GM21825 (cell line): ENCODE data around the gene CEPT1.

ENCODE experiments used
- ATAC-seq: cut with Tn5 transposase; IDR thresholded peaks from one replicate; pipeline ENCODE4 v1.9.1; 2021; ENCODE audit warnings: mild to moderate bottlenecking, moderate library complexity; ENCODE audit not compliant: unreplicated experiment

CEPT1 gene

GRCh38 chr1:111225091-111225490 lies 85.1 kb downstream of the CEPT1 start:
- no peak for ATAC-seq

GRCh38 chr1:111225717-111226400 lies 85.8 kb downstream of the CEPT1 start:
- no peak for ATAC-seq

GRCh38 chr1:111227434-111227833 lies 87.4 kb downstream of the CEPT1 start, which contains the start of gene CHI3L2:
CHI3L2 (plus strand) TSS chr1:111227713; CDS start chr1:111227730, 17 bp downstream.
- no peak for ATAC-seq

- no peak for ATAC-seq
Observed at GRCh38 chr1:111227851-111228747, 88.1 kb downstream of the CEPT1 start.

- ATAC-seq: no peak
Observed at GRCh38 chr1:111228748-111229126, 88.7 kb downstream of the CEPT1 start.

GRCh38 chr1:111232134-111232533 lies 92.1 kb downstream of the CEPT1 start:
- no peak for ATAC-seq

- no peak for ATAC-seq
Observed at GRCh38 chr1:111234258-111234657, 94.2 kb downstream of the CEPT1 start.
